Peyer's patch (tissue), 4 donors: ENCODE measurements around the gene FLNA. TPM values are rescaled to one million over a fixed set of nuclear protein-coding genes. Genes with fewer than 3 reads are reported as not detected.
A peak's percentile ranks its signal among the peaks of the same experiment; 100 is the strongest.

Experiments used
- DNase-seq, 3 donors: peaks; one replicate each; pipeline ENCODE4 v3.0.0-alpha.2; 2017 to 2019
- H3K27ac ChIP-seq, 4 donors: fragments of 200-600 bp; sonication (generic); one replicate each; pipeline ENCODE4 v1.5.1; 2016 to 2019
- H3K27me3 ChIP-seq, 2 donors: fragments of 200-600 bp; sonication (generic); one replicate each; pipeline ENCODE4 v1.5.1; 2019
- H3K36me3 ChIP-seq, 3 donors: fragments of 200-600 bp; sonication (generic); one replicate each; pipeline ENCODE4 v1.5.1; 2016 to 2019
- H3K4me1 ChIP-seq, 4 donors: fragments of 200-600 bp; sonication (generic); one replicate each; pipeline ENCODE4 v1.5.1; 2016 to 2019
- H3K4me3 ChIP-seq, 4 donors: fragments of 200-600 bp; sonication (generic); 1 replicate in 3 of 4; 2 replicates in 1 of 4; pipeline ENCODE4 v1.5.1; 2016 to 2019; ENCODE audit warnings: mild to moderate bottlenecking in 1 of 4
- H3K9me3 ChIP-seq, 4 donors: fragments of 200-600 bp; sonication (generic); one replicate each; pipeline ENCODE4 v1.5.1; 2016 to 2019; ENCODE audit warnings: mild to moderate bottlenecking in 1 of 4
- CTCF ChIP-seq, 6 experiments: fragments of 450-650 bp in 4 of 6; fragments of 200-600 bp in 2 of 6; sonication (generic) in 1 of 6; IDR thresholded peaks; one replicate each; pipeline ENCODE4 v1.5.1; 2017 to 2019; ENCODE audit warnings: antibody characterized with exemption in 6 of 6, mild to moderate bottlenecking in 3 of 6, moderate library complexity in 1 of 6
- POLR2A ChIP-seq, 2 donors: fragments of 450-650 bp; IDR thresholded peaks; one replicate each; pipeline ENCODE4 v1.5.1; 2017; ENCODE audit warnings: antibody characterized with exemption in 2 of 2, mild to moderate bottlenecking in 2 of 2, moderate library complexity in 2 of 2
- total RNA-seq, 4 donors: library from RNA; depleted of rRNA; stranded (reverse); fragments of >200 nt; gene quantifications; one replicate each; pipeline ENCODE4 v1.1.0, GENCODE V29; 2016

The FLNA gene
- total RNA-seq, 4 donors from 2014 or later = 143 to 663 (median 328) TPM

- Histone ChIP-seq H3K27ac (peak overlapping the region in 3 of 4 donors; percentile 13 to 48 (median 42)), H3K9me3 (no peaks in the 10 kb centered on the region), H3K36me3 (peaks cover 0 to 20% (median 0%) of the 10 kb centered on the region in 3 donors), H3K4me3 (no peak overlapping the region), H3K4me1 (peaks cover 0 to 11% (median 0%) of the 10 kb centered on the region in 4 donors), H3K27me3 (no peaks in the 10 kb centered on the region)
- no peak for DNase-seq
- no peak for TF ChIP-seq CTCF (IDR thresholded peaks at IDR 0.05)
- TF ChIP-seq POLR2A (IDR thresholded peaks at IDR 0.05) = no peak
Measured at GRCh38 chrX:154366666-154367055, 7.8 kb downstream of the FLNA start.

GRCh38 chrX:154365997-154366665 is 8.3 kb downstream of the FLNA start:
- no peak for DNase-seq
- Histone ChIP-seq H3K36me3 (peaks cover 0 to 25% (median 0%) of the 10 kb centered on the region in 3 donors), H3K4me1 (peaks cover 0 to 11% (median 0%) of the 10 kb centered on the region in 4 donors), H3K27ac (peak overlapping the region in 3 of 4 donors; percentile 13 to 48 (median 42)), H3K27me3 (no peaks in the 10 kb centered on the region), H3K4me3 (no peak overlapping the region), H3K9me3 (no peaks in the 10 kb centered on the region)
- TF ChIP-seq POLR2A (IDR thresholded peaks at IDR 0.05) = no peak
- no peak for TF ChIP-seq CTCF (IDR thresholded peaks at IDR 0.05)

- Histone ChIP-seq H3K4me3 (no peak overlapping the region), H3K36me3 (peaks cover 0 to 25% (median 0%) of the 10 kb centered on the region in 3 donors), H3K27me3 (no peaks in the 10 kb centered on the region), H3K9me3 (no peaks in the 10 kb centered on the region), H3K4me1 (peaks cover 0 to 11% (median 0%) of the 10 kb centered on the region in 4 donors), H3K27ac (peak overlapping the region in 1 of 4 donors; percentile 48)
- TF ChIP-seq POLR2A (IDR thresholded peaks at IDR 0.05) (no peak), CTCF (IDR thresholded peaks at IDR 0.05) (no peak)
- DNase-seq = no peak
Measured at GRCh38 chrX:154365052-154365600, 9.3 kb downstream of the FLNA start.

GRCh38 chrX:154363706-154364439 is 10.6 kb downstream of the FLNA start:
- no peak overlapping the region for H3K27ac ChIP-seq
- DNase-seq = no peak
- H3K4me1 ChIP-seq = peaks cover 0 to 11% (median 0%) of the 10 kb centered on the region in 4 donors
- H3K9me3 ChIP-seq = no peaks in the 10 kb centered on the region
- H3K27me3 ChIP-seq = no peaks in the 10 kb centered on the region
- H3K36me3 ChIP-seq = peaks cover 0 to 36% (median 0%) of the 10 kb centered on the region in 3 donors
- TF ChIP-seq CTCF (IDR thresholded peaks at IDR 0.05) = no peak
- no peak for TF ChIP-seq POLR2A (IDR thresholded peaks at IDR 0.05)
- H3K4me3 ChIP-seq = no peak overlapping the region

- Histone ChIP-seq H3K36me3 (peaks cover 0 to 52% (median 0%) of the 10 kb centered on the region in 3 donors), H3K4me1 (no peaks in the 10 kb centered on the region), H3K4me3 (no peak overlapping the region), H3K27ac (peak overlapping the region in 1 of 4 donors; percentile 22), H3K9me3 (no peaks in the 10 kb centered on the region), H3K27me3 (no peaks in the 10 kb centered on the region)
- no peak for DNase-seq
- TF ChIP-seq CTCF (IDR thresholded peaks at IDR 0.05) (no peak), POLR2A (IDR thresholded peaks at IDR 0.05) (no peak)
Measured at GRCh38 chrX:154362085-154362742, 12.2 kb downstream of the FLNA start.
